NOMO-1 treated with dmso at 0.1 percent for 144 hours (cell line): ENCODE data around the gene CYBRD1.

Source experiments
- DNase-seq: peaks from one replicate; lab custom pipeline; 2025; ENCODE audit not compliant: unreplicated experiment; lab: John Stamatoyannopoulos, UW

Gene CYBRD1

GRCh38 chr2:171595896-171596295 is 73.6 kb downstream of the CYBRD1 start:
- DNase-seq = no peak

GRCh38 chr2:171598713-171599319 is 76.5 kb downstream of the CYBRD1 start:
- no peak for DNase-seq

- no peak for DNase-seq
Measured at GRCh38 chr2:171600126-171600525, 77.9 kb downstream of the CYBRD1 start.

- DNase-seq = no peak
Measured at GRCh38 chr2:171602352-171602751, 80.1 kb downstream of the CYBRD1 start.
